GM12801 (cell line): ENCODE data around the gene PGAP1.

Experiments
- TF ChIP-seq, protein P1 (sequence below): IDR thresholded peaks from one replicate; pipeline ENCODE4 v1.5.1; 2011; ENCODE audit warnings: control low read depth; ENCODE audit not compliant: insufficient read length; ENCODE audit errors: extremely low read depth

PGAP1 gene

DNA sequence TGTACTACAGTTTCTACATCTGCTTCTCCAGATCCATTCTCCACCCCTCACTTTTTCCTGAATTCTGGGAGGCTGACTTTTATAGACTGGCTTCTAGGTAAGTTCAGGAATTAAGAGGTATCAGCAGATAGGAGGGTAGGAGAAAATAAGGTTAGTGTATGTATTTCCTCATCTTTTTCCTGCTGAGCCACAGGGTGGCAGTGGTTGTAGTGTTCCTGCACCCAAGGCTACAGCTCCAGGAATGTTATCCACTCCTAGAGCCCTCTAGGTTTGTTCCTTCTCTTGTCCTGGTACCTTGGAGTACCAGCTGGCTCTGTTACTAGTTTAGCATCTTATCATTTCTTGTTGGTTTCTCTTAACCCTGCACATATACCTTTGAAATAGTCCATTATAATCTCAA is 76.6 kb downstream of the PGAP1 start:
- TF ChIP-seq, protein P1, sequence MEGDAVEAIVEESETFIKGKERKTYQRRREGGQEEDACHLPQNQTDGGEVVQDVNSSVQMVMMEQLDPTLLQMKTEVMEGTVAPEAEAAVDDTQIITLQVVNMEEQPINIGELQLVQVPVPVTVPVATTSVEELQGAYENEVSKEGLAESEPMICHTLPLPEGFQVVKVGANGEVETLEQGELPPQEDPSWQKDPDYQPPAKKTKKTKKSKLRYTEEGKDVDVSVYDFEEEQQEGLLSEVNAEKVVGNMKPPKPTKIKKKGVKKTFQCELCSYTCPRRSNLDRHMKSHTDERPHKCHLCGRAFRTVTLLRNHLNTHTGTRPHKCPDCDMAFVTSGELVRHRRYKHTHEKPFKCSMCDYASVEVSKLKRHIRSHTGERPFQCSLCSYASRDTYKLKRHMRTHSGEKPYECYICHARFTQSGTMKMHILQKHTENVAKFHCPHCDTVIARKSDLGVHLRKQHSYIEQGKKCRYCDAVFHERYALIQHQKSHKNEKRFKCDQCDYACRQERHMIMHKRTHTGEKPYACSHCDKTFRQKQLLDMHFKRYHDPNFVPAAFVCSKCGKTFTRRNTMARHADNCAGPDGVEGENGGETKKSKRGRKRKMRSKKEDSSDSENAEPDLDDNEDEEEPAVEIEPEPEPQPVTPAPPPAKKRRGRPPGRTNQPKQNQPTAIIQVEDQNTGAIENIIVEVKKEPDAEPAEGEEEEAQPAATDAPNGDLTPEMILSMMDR = no peak

DNA sequence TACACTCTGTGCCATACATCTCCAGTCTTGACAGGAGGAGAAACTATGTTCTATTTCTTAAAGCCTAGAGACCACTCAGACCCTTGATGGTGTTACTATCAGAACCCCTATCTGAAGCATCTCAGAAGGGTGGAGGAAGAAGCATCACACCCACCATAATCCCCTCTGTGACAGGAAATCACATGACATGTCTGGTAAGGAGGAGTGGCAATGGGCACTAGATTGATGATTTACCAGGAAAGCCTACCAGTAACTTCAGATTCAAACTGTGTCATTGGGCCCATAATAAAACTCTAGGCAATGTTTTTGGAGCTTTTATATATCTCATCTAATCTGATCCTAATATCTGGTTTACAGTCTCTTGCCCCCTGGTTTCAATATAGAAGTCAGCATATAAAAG is 80.2 kb downstream of the PGAP1 start:
- TF ChIP-seq, protein P1 = no peak

DNA sequence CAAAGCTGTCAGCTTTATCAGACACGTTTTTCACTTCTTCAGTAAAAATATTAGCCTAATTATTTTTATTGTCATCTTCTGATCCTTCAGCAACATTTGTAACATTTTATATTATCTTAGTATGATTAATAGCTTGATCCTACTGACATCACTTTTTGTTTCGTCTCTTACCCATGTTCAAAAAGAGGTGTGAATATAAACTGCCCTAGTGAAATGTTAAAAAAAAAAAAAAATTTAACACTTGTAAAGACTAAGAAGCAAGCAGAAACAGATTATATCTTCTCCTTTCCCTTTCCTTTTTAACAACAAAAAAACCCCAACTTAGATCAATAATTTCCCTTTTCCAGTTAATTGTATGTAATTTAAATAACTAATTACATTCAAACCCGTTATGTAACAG is 81.1 kb downstream of the PGAP1 start:
- TF ChIP-seq, protein P1 = no peak

DNA sequence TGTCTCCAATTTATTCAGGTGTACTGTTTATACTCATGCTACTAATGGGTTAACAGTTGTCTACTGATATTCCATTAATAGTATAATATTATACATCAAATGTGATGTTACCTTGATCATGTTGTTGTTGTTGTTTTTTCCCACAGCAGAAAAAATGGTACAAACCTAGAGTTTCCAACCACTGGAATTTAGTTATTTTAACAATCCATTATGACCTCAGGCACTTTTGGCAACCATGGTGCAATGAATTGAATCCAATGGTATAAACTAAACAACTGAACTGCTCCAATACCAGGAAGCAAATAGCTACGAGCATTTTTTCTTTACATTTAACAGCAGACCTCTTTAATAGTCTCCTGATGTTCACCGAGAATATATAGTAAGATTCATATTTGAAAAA is 86.3 kb downstream of the PGAP1 start:
- TF ChIP-seq, protein P1 = no peak

DNA sequence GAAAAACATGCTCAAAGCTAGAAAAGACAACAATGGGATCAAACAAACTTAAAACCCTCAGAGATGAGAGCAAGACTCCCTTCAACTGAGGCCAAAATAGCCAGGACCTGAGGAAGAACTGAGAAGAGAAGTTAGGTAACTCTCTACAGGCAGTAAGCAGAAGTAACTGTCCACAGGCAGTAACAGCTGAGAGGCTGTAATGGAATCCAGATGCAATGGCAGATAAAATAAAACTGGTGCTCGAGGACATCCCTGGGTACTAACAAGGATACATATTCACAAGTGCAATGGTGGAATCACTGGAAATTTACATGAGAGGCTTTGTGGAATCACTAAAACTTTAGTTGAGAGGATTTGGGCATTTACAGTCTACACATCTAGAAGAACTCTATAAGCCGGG is 86.9 kb downstream of the PGAP1 start:
- TF ChIP-seq, protein P1 = no peak

DNA sequence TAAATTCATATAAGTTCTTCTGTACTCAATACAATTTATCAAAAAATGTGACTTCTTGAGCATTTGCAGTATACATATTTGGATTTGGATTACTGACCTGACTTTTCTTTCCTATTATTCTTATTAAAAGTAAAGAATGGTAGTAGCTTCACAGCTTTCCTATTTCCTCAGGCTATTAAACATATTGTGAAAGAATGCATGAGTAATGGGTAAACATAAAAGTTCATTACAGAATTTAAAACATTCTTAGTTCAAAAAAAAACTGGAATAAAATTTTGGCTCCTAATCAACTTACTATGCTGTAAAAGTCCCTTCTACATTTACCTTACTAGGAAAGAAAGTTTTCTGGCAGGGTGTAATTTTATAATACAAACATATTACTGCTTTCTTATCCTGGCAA is 90.1 kb downstream of the PGAP1 start:
- TF ChIP-seq, protein P1 = no peak

DNA sequence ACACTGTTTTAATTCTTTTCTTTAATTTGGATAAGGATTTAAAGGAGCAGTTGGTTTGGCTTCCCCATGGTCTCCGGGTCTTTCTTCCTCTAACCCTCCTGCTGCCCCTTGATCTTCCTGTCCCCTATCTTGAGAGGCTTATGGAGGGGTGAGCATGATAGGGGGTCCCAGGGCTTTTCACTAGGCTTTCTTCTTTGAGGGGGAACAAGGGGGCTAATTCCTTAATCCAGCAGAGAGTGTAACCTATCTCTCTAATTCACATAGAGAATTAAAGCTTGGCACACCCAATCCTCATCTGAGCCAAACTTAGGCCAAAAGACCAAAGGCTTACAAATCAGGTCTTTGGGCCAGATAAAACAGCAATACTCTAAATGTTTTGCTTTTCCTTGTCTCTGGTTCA is 95.8 kb downstream of the PGAP1 start:
- TF ChIP-seq, protein P1 = no peak

DNA sequence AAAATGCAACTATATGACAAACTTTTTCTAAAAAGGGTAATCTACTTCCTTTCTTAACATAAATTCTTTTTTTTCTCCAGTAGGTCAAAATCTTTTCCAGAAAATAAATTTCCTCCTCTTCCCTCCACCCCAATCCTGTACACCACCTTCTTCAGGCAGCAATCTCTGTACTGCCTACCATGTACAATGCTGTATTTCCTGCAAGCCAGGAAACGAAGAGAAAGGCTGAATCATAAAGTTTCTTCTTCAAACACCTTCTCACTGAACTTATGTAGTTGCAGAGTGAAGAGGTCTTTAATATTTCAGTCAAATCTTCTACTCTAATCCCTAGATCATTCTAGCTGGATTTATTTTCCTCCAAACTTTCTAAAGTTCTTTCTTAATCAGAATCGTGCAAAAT is 99.2 kb downstream of the PGAP1 start:
- TF ChIP-seq, protein P1 = no peak
